Neural cell (in vitro differentiated cells): ENCODE measurements around the gene NRDC. TPM values are rescaled to one million over a fixed set of nuclear protein-coding genes. Genes with fewer than 3 reads are reported as not detected.
A peak's percentile ranks its signal among the peaks of the same experiment; 100 is the strongest.

Experiments used
- H2AFZ ChIP-seq: fragments of 200-600, 300-800 bp; sonication (generic), shearing (Covaris generic); 2 replicates; pipeline ENCODE4 v1.6.0; 2014; ENCODE audit warnings: low read depth, mild to moderate bottlenecking, antibody characterized with exemption, low read length, moderate library complexity
- H3F3A ChIP-seq: fragments of 200-600 bp; shearing (Covaris generic); 2 replicates; pipeline ENCODE4 v1.6.1; 2016; ENCODE audit warnings: mild to moderate bottlenecking, moderate library complexity, mixed read lengths, antibody characterized with exemption, low read length; ENCODE audit not compliant: insufficient read depth, poor library complexity, severe bottlenecking
- H3K27ac ChIP-seq: fragments of 200-600, 300-800 bp; sonication (generic), shearing (Covaris generic); 2 replicates; pipeline ENCODE4 v1.5.1; 2014; ENCODE audit warnings: mild to moderate bottlenecking, low read length, moderate library complexity
- H3K27me3 ChIP-seq: fragments of 300-800, 200-600 bp; sonication (generic), shearing (Covaris generic); 2 replicates; pipeline ENCODE4 v1.6.0; 2014; ENCODE audit warnings: mild to moderate bottlenecking, low read depth, low read length, moderate library complexity; ENCODE audit not compliant: insufficient read depth
- H3K36me3 ChIP-seq: fragments of 300-800, 200-600 bp; sonication (generic), shearing (Covaris generic); 2 replicates; pipeline ENCODE4 v1.5.1; 2014; ENCODE audit warnings: mild to moderate bottlenecking, antibody characterized with exemption, low read length, moderate library complexity; ENCODE audit not compliant: insufficient read depth
- H3K4me2 ChIP-seq: fragments of 300-800, 200-600 bp; sonication (generic), shearing (Covaris generic); 2 replicates; pipeline ENCODE4 v1.6.0; 2014; ENCODE audit warnings: mild to moderate bottlenecking, low read length
- H3K4me3 ChIP-seq: fragments of 300-800, 200-600 bp; sonication (generic), shearing (Covaris generic); 2 replicates; pipeline ENCODE4 v1.5.1; 2014; ENCODE audit warnings: mild to moderate bottlenecking, low read length, moderate library complexity
- H3K79me2 ChIP-seq: fragments of 200-600 bp; shearing (Covaris generic); replicated peaks from 2 replicates; pipeline ENCODE4 v1.6.0; 2014; ENCODE audit warnings: mild to moderate bottlenecking, low read length, moderate library complexity; ENCODE audit not compliant: insufficient read depth
- H3K9ac ChIP-seq: fragments of 300-800, 200-600 bp; sonication (generic), shearing (Covaris generic); 2 replicates; pipeline ENCODE4 v1.6.1; 2016; ENCODE audit warnings: mild to moderate bottlenecking, low read length, mixed read lengths
- H3K9me2 ChIP-seq: fragments of 200-600 bp; shearing (Covaris generic); 2 replicates; pipeline ENCODE4 v1.6.1; 2016; ENCODE audit warnings: mild to moderate bottlenecking, low read length, mixed read lengths; ENCODE audit not compliant: insufficient read depth
- H3K9me3 ChIP-seq: fragments of 200-600, 300-800 bp; sonication (generic), shearing (Covaris generic); 2 replicates; pipeline ENCODE4 v1.6.1; 2016; ENCODE audit warnings: mild to moderate bottlenecking, mixed run types, low read length, moderate library complexity, mixed read lengths
- H4K20me1 ChIP-seq: fragments of 200-600 bp; shearing (Covaris generic); 2 replicates; pipeline ENCODE4 v1.6.1; 2016; ENCODE audit warnings: mild to moderate bottlenecking, mixed run types; ENCODE audit not compliant: insufficient read depth
- CTCF ChIP-seq: fragments of 450-650 bp; IDR thresholded peaks from 2 replicates; pipeline ENCODE4 v1.5.1; 2014; ENCODE audit warnings: antibody characterized with exemption, mild to moderate bottlenecking, moderate library complexity; ENCODE audit not compliant: poor library complexity, severe bottlenecking
- EP300 ChIP-seq: fragments of 450-650 bp; conservative IDR thresholded peaks from 2 replicates; pipeline ENCODE4 v1.6.1; 2014; ENCODE audit warnings: antibody characterized with exemption, mild to moderate bottlenecking, moderate library complexity; ENCODE audit not compliant: poor library complexity, severe bottlenecking
- EZH2 ChIP-seq: fragments of 200-600, 300-800 bp; shearing (Covaris generic), sonication (generic); IDR thresholded peaks from 2 replicates; pipeline ENCODE4 v1.6.1; 2014; ENCODE audit warnings: antibody characterized with exemption, low read length, borderline replicate concordance, mild to moderate bottlenecking; ENCODE audit not compliant: insufficient read depth, poor library complexity, severe bottlenecking
- MXI1 ChIP-seq: fragments of 450-650 bp; conservative IDR thresholded peaks from 2 replicates; pipeline ENCODE4 v1.6.1; 2014; ENCODE audit warnings: antibody characterized with exemption, mild to moderate bottlenecking; ENCODE audit not compliant: poor library complexity, severe bottlenecking
- POLR2AphosphoS5 ChIP-seq: IDR thresholded peaks from 2 replicates; pipeline ENCODE4 v1.6.1; 2012
- RAD21 ChIP-seq: fragments of 450-650 bp; conservative IDR thresholded peaks from 2 replicates; pipeline ENCODE4 v1.6.1; 2014; ENCODE audit warnings: antibody characterized with exemption, mild to moderate bottlenecking, moderate library complexity
- REST ChIP-seq: IDR thresholded peaks from 2 replicates; pipeline ENCODE4 v1.6.1; 2012; ENCODE audit warnings: borderline replicate concordance
- SMC3 ChIP-seq: fragments of 450-650 bp; conservative IDR thresholded peaks from 2 replicates; pipeline ENCODE4 v1.6.1; 2014; ENCODE audit warnings: antibody characterized with exemption, mild to moderate bottlenecking, moderate library complexity; ENCODE audit not compliant: poor library complexity
- TAF1 ChIP-seq: IDR thresholded peaks from 2 replicates; pipeline ENCODE4 v1.6.1; 2012; ENCODE audit warnings: low read depth
- polyA plus RNA-seq: library from polyadenylated mRNA; depleted of rRNA; stranded (reverse); fragments of >200 nt; gene quantifications from 2 replicates; pipeline ENCODE4 v1.2.3, GENCODE V29; 2014

NRDC gene
- polyA plus RNA-seq, 1 donor from 2014 or later: 114 TPM

- no peaks in the 10 kb centered on the region for H3K9me3 ChIP-seq
- TF ChIP-seq CTCF (no peak), EP300 (no peak), EZH2 (no peak), SMC3 (no peak), MXI1 (no peak)
- no peak overlapping the region for H3K4me2 ChIP-seq
- H3K36me3 ChIP-seq: no peaks in the 10 kb centered on the region
- H3K9me2 ChIP-seq: no peaks in the 10 kb centered on the region
- H4K20me1 ChIP-seq: no peaks in the 10 kb centered on the region
- H3F3A ChIP-seq: no peaks in the 10 kb centered on the region
- H2AFZ ChIP-seq: no peak overlapping the region
- no peaks in the 10 kb centered on the region for H3K27me3 ChIP-seq
- no peak overlapping the region for H3K9ac ChIP-seq
- H3K27ac ChIP-seq: no peak overlapping the region
- no peak overlapping the region for H3K4me3 ChIP-seq
- no peaks in the 10 kb centered on the region for H3K79me2 ChIP-seq
Observed at GRCh38 chr1:51919684-51920083, 41.2 kb upstream of the NRDC start.

GRCh38 chr1:51916587-51917405, 38.3 kb upstream of the NRDC start:
- no peak overlapping the region for H3K4me3 ChIP-seq
- H3K9ac ChIP-seq: no peak overlapping the region
- H3F3A ChIP-seq: no peaks in the 10 kb centered on the region
- TF ChIP-seq MXI1: no peak
- no peak for TF ChIP-seq TAF1
- TF ChIP-seq POLR2AphosphoS5: no peak
- no peak for TF ChIP-seq EZH2
- TF ChIP-seq RAD21: no peak
- TF ChIP-seq CTCF: no peak
- no peak for TF ChIP-seq SMC3
- no peak for TF ChIP-seq EP300
- TF ChIP-seq REST: no peak
- H2AFZ ChIP-seq: no peak overlapping the region
- no peaks in the 10 kb centered on the region for H3K36me3 ChIP-seq
- H3K4me2 ChIP-seq: no peak overlapping the region
- no peaks in the 10 kb centered on the region for H3K9me3 ChIP-seq
- no peaks in the 10 kb centered on the region for H3K79me2 ChIP-seq
- H4K20me1 ChIP-seq: no peaks in the 10 kb centered on the region
- H3K9me2 ChIP-seq: no peaks in the 10 kb centered on the region
- H3K27me3 ChIP-seq: no peaks in the 10 kb centered on the region
- peak overlapping the region; percentile 6 for H3K27ac ChIP-seq
